Activated B cell treated with CpG ODN at 0.5 μM for 24 hours (primary cell): ENCODE measurements around the gene RPGR. TPM values are rescaled to one million over a fixed set of nuclear protein-coding genes. Genes with fewer than 3 reads are reported as not detected.

Source experiments
- ATAC-seq: fragments of 200-7000 bp; cut with Tn5 transposase; one replicate; pipeline ENCODE4 v1.10.0; 2021; ENCODE audit warnings: low read depth, mild to moderate bottlenecking, moderate library complexity
- CTCF ChIA-PET: fragments of 350-600 bp; sonication (Branson Sonifier 250); formaldehyde crosslinking; loops from one replicate; lab custom pipeline; 2021; ENCODE audit warnings: antibody characterized with exemption; lab: Charles Lee
- POLR2A ChIA-PET: fragments of 350-600 bp; sonication (Branson Sonifier 250); formaldehyde crosslinking; loops from one replicate; lab custom pipeline; 2021; ENCODE audit warnings: antibody characterized with exemption; lab: Charles Lee
- DNase-seq: peaks from one replicate; pipeline ENCODE4 v3.0.0; 2022
- H3K27ac Mint-ChIP-seq: one replicate; pipeline ENCODE4 v1.8.0; 2020; ENCODE audit warnings: mixed read lengths
- H3K27me3 Mint-ChIP-seq: one replicate; pipeline ENCODE4 v1.8.0; 2021; ENCODE audit warnings: mixed read lengths
- H3K36me3 Mint-ChIP-seq: one replicate; pipeline ENCODE4 v1.8.0; 2021; ENCODE audit warnings: low read depth, mixed read lengths
- H3K4me1 Mint-ChIP-seq: one replicate; pipeline ENCODE4 v1.8.0; 2021; ENCODE audit warnings: mixed read lengths
- H3K4me3 Mint-ChIP-seq: one replicate; pipeline ENCODE4 v1.8.0; 2020; ENCODE audit warnings: mild to moderate bottlenecking, mixed read lengths
- H3K9me3 Mint-ChIP-seq: one replicate; pipeline ENCODE4 v1.8.0; 2020; ENCODE audit warnings: mixed read lengths
- intact Hi-C: fragments of 100-400 bp; cut with micrococcal nuclease; formaldehyde crosslinking; loops from one replicate; pipeline ENCODE4 v1.15.1; 2024
- total RNA-seq: library from RNA; stranded (reverse); gene quantifications from 2 replicates; pipeline ENCODE4 v1.2.3, GENCODE V29; 2022
- TF ChIP-seq, protein P1 (sequence below): fragments of 200-600 bp; IDR thresholded peaks from one replicate; pipeline ENCODE4 v1.8.0; 2022; ENCODE audit warnings: antibody characterized with exemption, mild to moderate bottlenecking

Gene RPGR
- total RNA-seq, 1 donor from 2014 or later, result 12.4 TPM

DNA sequence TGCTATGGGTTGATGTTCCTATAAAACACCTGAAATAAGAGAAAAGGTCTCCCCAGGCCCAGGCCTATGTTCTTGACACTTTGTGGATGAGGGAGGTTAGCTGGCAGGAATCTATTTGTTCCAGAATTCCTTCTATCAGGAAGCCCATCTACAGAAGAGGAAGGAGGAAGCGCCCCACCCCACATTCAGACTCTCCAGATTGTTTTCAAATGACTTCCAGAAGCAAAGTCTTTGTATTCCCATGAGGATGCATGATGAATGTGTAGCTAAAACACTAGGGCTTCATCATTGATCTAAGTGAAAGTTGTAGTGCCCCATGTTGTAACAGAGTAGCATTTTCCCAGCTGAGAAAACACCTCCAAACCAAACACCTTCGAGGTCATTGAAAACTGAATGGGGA lies 41.5 kb upstream of the RPGR start:
- no peaks in the 10 kb centered on the region for H3K27me3 Mint-ChIP-seq
- ATAC-seq (no peak), DNase-seq (no peak)
- ChIA-PET POLR2A (no interaction called here), CTCF (no interaction called here)
- intact Hi-C loops, result no loop called here
- no peaks in the 10 kb centered on the region for H3K9me3 Mint-ChIP-seq
- H3K4me1 Mint-ChIP-seq, result no peaks in the 10 kb centered on the region
- no peak overlapping the region for H3K4me3 Mint-ChIP-seq
- H3K27ac Mint-ChIP-seq, result no peak overlapping the region
- TF ChIP-seq, protein P1, sequence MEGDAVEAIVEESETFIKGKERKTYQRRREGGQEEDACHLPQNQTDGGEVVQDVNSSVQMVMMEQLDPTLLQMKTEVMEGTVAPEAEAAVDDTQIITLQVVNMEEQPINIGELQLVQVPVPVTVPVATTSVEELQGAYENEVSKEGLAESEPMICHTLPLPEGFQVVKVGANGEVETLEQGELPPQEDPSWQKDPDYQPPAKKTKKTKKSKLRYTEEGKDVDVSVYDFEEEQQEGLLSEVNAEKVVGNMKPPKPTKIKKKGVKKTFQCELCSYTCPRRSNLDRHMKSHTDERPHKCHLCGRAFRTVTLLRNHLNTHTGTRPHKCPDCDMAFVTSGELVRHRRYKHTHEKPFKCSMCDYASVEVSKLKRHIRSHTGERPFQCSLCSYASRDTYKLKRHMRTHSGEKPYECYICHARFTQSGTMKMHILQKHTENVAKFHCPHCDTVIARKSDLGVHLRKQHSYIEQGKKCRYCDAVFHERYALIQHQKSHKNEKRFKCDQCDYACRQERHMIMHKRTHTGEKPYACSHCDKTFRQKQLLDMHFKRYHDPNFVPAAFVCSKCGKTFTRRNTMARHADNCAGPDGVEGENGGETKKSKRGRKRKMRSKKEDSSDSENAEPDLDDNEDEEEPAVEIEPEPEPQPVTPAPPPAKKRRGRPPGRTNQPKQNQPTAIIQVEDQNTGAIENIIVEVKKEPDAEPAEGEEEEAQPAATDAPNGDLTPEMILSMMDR, result no peak
- no peaks in the 10 kb centered on the region for H3K36me3 Mint-ChIP-seq

DNA sequence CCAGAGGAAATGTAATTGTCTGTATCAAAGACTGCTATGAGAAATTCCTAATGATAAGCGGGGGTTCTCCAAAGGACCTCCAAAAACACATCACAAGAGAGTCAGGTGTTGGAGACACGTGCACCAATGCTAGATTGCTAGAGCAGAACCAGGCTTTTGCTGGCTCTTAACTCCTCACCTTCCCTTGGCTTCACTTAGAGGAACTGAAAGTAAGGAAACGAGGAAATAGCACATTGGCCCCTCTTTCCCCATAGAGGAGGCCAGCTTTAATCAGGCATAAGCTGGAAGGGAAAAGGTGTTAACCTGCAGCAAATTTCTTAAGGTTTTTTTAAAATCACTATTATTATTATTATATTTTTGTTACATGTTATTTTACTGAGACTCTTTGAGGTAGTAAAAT lies 38.6 kb upstream of the RPGR start:
- DNase-seq, result no peak
- Mint-ChIP-seq H3K4me1 (no peaks in the 10 kb centered on the region), H3K36me3 (no peaks in the 10 kb centered on the region), H3K27ac (no peak overlapping the region), H3K27me3 (no peaks in the 10 kb centered on the region), H3K4me3 (no peak overlapping the region), H3K9me3 (no peaks in the 10 kb centered on the region)
- intact Hi-C loops, result no loop called here
- POLR2A ChIA-PET, result no interaction called here
- ATAC-seq, result no peak
- CTCF ChIA-PET, result no interaction called here
- TF ChIP-seq, protein P1, result no peak

DNA sequence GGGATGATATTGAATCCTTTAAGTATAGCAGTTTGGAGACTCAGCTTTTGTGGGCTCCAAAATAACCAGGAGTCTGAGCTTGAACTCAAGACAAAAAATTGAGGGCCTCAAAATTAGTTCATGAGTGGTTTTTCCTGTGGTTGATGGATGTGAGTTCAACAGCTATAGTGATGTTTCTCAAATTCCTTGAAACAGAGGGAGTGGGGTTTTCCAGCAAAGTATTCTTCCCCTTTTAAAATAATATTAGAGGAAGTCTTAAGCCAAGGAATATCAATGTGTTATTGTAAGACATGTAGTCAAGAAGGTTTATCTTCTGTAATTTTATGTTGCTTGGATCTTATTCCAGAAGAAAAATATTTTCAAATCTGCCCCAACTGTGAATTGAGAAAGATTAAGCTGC lies 35.7 kb upstream of the RPGR start:
- Mint-ChIP-seq H3K27ac (no peak overlapping the region), H3K27me3 (no peaks in the 10 kb centered on the region), H3K4me3 (no peak overlapping the region), H3K9me3 (no peaks in the 10 kb centered on the region), H3K36me3 (no peaks in the 10 kb centered on the region), H3K4me1 (no peaks in the 10 kb centered on the region)
- POLR2A ChIA-PET, result no interaction called here
- intact Hi-C loops, result no loop called here
- TF ChIP-seq, protein P1, result no peak
- ATAC-seq (no peak), DNase-seq (no peak)
- CTCF ChIA-PET, result no interaction called here

DNA sequence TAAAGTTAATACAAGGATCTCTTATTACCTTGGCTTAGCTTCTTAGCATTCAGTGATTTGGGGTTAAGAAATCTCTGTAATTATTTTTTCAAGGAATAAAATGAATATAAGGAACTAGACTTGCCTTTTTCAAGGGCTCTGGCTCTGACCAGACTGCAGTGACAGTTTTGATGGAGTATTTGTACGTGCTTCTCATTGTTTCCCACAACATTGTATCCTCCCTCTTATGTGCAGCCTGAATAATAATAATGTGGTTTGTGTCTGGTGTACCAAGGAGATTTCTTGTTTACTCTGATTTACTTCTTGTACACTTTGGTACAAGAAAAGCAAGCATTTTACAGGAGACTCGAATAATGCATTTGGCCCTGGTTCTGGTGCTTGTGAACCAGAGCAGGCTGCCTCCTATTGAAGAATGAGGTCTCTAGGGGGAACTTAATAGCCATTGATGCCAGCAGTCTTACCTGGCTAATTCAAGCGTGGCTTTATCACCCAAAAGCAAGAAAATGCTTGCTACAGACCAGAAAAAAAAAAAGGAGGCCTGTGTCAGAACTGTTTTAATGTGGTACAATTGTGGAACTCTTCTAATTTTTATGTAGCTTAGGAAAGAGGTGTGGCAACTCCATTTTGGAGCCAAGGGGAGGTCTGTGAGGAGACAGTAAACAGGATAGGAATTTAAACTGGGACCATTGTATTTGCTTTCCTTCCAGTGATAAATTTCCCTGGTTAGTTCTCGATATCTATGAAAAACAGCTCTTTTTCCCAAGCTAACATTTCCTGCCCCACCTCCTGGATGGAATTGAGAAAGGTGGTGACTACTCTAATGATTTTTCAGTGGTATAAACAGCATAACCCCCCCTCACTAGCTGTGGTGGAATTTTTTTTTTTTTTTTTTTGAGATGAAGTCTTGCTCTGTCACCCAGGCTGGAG lies 30.7 kb upstream of the RPGR start:
- Mint-ChIP-seq H3K4me3 (no peak overlapping the region), H3K9me3 (no peaks in the 10 kb centered on the region), H3K4me1 (no peaks in the 10 kb centered on the region), H3K27ac (no peak overlapping the region), H3K27me3 (no peaks in the 10 kb centered on the region), H3K36me3 (no peaks in the 10 kb centered on the region)
- ATAC-seq, result no peak
- DNase-seq, result no peak
- CTCF ChIA-PET, result no interaction called here
- POLR2A ChIA-PET, result no interaction called here
- intact Hi-C loops, result no loop called here
- TF ChIP-seq, protein P1, result no peak

DNA sequence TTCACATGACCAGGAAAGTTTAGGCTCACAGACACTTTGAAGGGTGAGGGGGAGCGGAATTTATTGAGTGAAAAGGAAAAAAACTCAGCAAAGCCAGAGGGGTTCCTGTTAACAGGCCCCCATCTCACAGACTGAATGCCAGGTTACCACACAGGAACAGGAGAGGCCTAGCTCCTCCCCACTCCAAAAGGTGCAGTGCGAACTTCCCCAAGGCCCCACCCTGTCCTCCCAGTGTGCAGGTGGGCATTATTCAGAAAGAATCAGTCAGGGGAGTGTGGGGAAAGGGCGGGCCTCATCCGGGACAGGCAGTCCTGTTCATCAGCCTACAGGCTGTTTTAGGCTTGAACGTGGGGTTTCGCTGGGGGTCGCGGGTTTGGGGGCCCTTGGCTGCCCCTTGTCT lies 29.1 kb upstream of the RPGR start:
- intact Hi-C loops, result no loop called here
- no peak for ATAC-seq
- Mint-ChIP-seq H3K27ac (no peak overlapping the region), H3K36me3 (no peaks in the 10 kb centered on the region), H3K4me3 (no peak overlapping the region), H3K9me3 (no peaks in the 10 kb centered on the region), H3K27me3 (no peaks in the 10 kb centered on the region), H3K4me1 (no peaks in the 10 kb centered on the region)
- no peak for DNase-seq
- ChIA-PET CTCF (no interaction called here), POLR2A (no interaction called here)
- TF ChIP-seq, protein P1, result no peak
